ENCODE measurements around the gene RPL29.

DNA sequence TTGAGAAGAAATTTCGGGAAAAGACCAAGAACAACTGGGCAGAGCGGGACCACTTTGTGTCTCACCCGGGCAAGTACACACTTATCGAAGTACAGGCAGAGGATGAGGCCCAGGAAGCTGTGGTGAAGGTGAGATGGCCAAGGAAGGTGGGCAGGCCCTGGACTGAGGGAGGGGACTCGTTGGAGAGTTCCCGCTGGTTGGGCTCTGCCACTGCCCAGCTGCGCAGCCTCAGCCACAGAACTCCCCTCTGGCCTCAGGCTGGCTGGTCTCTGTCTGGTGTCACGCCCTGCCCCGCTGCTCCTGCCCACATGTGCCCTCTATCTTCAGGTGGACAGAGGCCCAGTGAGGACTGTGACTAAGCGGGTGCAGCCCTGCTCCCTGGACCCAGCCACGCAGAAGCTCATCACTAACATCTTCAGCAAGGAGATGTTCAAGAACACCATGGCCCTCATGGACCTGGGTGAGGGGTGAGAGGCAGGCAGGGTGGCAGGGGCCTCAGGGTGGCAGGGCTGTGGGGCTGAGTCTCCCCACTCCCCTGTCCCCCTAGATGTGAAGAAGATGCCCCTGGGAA, 51.2 kb downstream of the RPL29 start:
- no peak for TF ChIP-seq SIN3A (IDR thresholded peaks at IDR 0.05; ENCODE audit: borderline replicate concordance, insufficient read depth, low read depth, low read length)
- TF ChIP-seq, protein P1, sequence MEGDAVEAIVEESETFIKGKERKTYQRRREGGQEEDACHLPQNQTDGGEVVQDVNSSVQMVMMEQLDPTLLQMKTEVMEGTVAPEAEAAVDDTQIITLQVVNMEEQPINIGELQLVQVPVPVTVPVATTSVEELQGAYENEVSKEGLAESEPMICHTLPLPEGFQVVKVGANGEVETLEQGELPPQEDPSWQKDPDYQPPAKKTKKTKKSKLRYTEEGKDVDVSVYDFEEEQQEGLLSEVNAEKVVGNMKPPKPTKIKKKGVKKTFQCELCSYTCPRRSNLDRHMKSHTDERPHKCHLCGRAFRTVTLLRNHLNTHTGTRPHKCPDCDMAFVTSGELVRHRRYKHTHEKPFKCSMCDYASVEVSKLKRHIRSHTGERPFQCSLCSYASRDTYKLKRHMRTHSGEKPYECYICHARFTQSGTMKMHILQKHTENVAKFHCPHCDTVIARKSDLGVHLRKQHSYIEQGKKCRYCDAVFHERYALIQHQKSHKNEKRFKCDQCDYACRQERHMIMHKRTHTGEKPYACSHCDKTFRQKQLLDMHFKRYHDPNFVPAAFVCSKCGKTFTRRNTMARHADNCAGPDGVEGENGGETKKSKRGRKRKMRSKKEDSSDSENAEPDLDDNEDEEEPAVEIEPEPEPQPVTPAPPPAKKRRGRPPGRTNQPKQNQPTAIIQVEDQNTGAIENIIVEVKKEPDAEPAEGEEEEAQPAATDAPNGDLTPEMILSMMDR (IDR thresholded peaks at IDR 0.05): no peak
- TF ChIP-seq TCF7L2 (IDR thresholded peaks at IDR 0.05; ENCODE audit: low read depth, low read length): no peak
- TF ChIP-seq POLR2AphosphoS5 (IDR thresholded peaks at IDR 0.05; ENCODE audit: low read depth, low read length): no peak
- TF ChIP-seq, protein P2, sequence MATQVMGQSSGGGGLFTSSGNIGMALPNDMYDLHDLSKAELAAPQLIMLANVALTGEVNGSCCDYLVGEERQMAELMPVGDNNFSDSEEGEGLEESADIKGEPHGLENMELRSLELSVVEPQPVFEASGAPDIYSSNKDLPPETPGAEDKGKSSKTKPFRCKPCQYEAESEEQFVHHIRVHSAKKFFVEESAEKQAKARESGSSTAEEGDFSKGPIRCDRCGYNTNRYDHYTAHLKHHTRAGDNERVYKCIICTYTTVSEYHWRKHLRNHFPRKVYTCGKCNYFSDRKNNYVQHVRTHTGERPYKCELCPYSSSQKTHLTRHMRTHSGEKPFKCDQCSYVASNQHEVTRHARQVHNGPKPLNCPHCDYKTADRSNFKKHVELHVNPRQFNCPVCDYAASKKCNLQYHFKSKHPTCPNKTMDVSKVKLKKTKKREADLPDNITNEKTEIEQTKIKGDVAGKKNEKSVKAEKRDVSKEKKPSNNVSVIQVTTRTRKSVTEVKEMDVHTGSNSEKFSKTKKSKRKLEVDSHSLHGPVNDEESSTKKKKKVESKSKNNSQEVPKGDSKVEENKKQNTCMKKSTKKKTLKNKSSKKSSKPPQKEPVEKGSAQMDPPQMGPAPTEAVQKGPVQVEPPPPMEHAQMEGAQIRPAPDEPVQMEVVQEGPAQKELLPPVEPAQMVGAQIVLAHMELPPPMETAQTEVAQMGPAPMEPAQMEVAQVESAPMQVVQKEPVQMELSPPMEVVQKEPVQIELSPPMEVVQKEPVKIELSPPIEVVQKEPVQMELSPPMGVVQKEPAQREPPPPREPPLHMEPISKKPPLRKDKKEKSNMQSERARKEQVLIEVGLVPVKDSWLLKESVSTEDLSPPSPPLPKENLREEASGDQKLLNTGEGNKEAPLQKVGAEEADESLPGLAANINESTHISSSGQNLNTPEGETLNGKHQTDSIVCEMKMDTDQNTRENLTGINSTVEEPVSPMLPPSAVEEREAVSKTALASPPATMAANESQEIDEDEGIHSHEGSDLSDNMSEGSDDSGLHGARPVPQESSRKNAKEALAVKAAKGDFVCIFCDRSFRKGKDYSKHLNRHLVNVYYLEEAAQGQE (IDR thresholded peaks at IDR 0.05; ENCODE audit: insufficient read depth in 1 of 2, low read depth in 2 of 2, low read length in 1 of 2): no peak

All from Panc1 (cell line).